ENCODE data around the gene MORN5.

DNA sequence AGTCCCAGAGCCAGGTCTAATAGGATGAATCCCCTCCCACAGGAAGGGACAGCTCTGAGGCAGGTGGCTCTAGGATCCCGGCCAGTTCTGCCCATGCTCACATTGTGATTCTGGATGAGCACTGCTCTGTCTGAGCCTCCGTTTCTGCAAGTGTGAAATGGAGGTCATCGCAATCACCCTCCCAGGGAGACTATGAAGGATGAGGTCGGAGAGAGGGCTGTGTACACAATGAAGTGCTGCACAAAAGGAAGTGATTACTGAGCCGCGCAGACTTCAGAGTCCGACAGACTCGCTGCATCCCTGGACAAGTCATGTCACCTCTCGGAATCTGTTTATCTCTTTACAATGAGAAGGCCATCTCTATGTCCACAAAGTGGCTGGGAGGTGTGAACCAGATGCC, 47.4 kb downstream of the MORN5 start:
- TF ChIP-seq, protein P1, sequence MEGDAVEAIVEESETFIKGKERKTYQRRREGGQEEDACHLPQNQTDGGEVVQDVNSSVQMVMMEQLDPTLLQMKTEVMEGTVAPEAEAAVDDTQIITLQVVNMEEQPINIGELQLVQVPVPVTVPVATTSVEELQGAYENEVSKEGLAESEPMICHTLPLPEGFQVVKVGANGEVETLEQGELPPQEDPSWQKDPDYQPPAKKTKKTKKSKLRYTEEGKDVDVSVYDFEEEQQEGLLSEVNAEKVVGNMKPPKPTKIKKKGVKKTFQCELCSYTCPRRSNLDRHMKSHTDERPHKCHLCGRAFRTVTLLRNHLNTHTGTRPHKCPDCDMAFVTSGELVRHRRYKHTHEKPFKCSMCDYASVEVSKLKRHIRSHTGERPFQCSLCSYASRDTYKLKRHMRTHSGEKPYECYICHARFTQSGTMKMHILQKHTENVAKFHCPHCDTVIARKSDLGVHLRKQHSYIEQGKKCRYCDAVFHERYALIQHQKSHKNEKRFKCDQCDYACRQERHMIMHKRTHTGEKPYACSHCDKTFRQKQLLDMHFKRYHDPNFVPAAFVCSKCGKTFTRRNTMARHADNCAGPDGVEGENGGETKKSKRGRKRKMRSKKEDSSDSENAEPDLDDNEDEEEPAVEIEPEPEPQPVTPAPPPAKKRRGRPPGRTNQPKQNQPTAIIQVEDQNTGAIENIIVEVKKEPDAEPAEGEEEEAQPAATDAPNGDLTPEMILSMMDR (IDR thresholded peaks at IDR 0.05; ENCODE audit: low read depth, low read length): no peak
- TF ChIP-seq, protein P2, sequence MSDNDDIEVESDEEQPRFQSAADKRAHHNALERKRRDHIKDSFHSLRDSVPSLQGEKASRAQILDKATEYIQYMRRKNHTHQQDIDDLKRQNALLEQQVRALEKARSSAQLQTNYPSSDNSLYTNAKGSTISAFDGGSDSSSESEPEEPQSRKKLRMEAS (IDR thresholded peaks at IDR 0.05; ENCODE audit: low read depth, low read length): no peak
- TF ChIP-seq POLR2A (IDR thresholded peaks at IDR 0.05; ENCODE audit: extremely low read depth, insufficient read length) (no peak), MYC (IDR thresholded peaks at IDR 0.05; ENCODE audit: low read depth, low read length) (no peak)
